Ishikawa (cell line): ENCODE results near the gene SBF2.

Experiments used
- CEBPB ChIP-seq: IDR thresholded peaks from 2 replicates; pipeline ENCODE4 v1.6.1; 2012
- CREB1 ChIP-seq: IDR thresholded peaks from 2 replicates; pipeline ENCODE4 v1.6.1; 2012; ENCODE audit warnings: low read depth
- EGR1 ChIP-seq: IDR thresholded peaks from 2 replicates; pipeline ENCODE4 v1.6.1; 2012
- EP300 ChIP-seq: IDR thresholded peaks from 2 replicates; pipeline ENCODE4 v1.6.1; 2012; ENCODE audit warnings: borderline replicate concordance
- FOXM1 ChIP-seq: IDR thresholded peaks from 2 replicates; pipeline ENCODE4 v1.6.1; 2012; ENCODE audit warnings: low read depth, borderline replicate concordance
- MAX ChIP-seq: IDR thresholded peaks from 2 replicates; pipeline ENCODE4 v1.6.1; 2012
- NFIC ChIP-seq: IDR thresholded peaks from 2 replicates; pipeline ENCODE4 v1.6.1; 2012
- RAD21 ChIP-seq: IDR thresholded peaks from 2 replicates; pipeline ENCODE4 v1.6.1; 2012; ENCODE audit warnings: low read depth
- REST ChIP-seq: IDR thresholded peaks from 2 replicates; pipeline ENCODE4 v1.6.1; 2012; ENCODE audit warnings: low read depth, mild to moderate bottlenecking
- TAF1 ChIP-seq: IDR thresholded peaks from 2 replicates; pipeline ENCODE4 v1.6.1; 2012; ENCODE audit warnings: low read depth, mild to moderate bottlenecking
- TCF12 ChIP-seq: IDR thresholded peaks from 2 replicates; pipeline ENCODE4 v1.6.1; 2012; ENCODE audit warnings: low read depth
- TEAD4 ChIP-seq: IDR thresholded peaks from 2 replicates; pipeline ENCODE4 v1.6.1; 2012
- USF1 ChIP-seq: IDR thresholded peaks from 2 replicates; pipeline ENCODE4 v1.6.1; 2012
- YY1 ChIP-seq: IDR thresholded peaks from 2 replicates; pipeline ENCODE4 v1.6.1; 2012; ENCODE audit warnings: low read depth
- ZBTB7A ChIP-seq: IDR thresholded peaks from 2 replicates; pipeline ENCODE4 v1.6.1; 2012; ENCODE audit warnings: low read depth

Gene SBF2

GRCh38 chr11:9802291-9802861 lies 491.6 kb downstream of the SBF2 start:
- no peak for TF ChIP-seq MAX

GRCh38 chr11:9799886-9800285 lies 494.1 kb downstream of the SBF2 start:
- no peak for TF ChIP-seq TAF1
- no peak for TF ChIP-seq YY1
- no peak for TF ChIP-seq TCF12
- no peak for TF ChIP-seq USF1
- TF ChIP-seq CEBPB = no peak
- TF ChIP-seq ZBTB7A = no peak
- no peak for TF ChIP-seq EGR1
- no peak for TF ChIP-seq TEAD4
- no peak for TF ChIP-seq CREB1
- no peak for TF ChIP-seq REST
- no peak for TF ChIP-seq RAD21
- TF ChIP-seq FOXM1 = no peak
- no peak for TF ChIP-seq MAX
- no peak for TF ChIP-seq EP300
- no peak for TF ChIP-seq NFIC

- no peak for TF ChIP-seq USF1
- TF ChIP-seq FOXM1 = no peak
- TF ChIP-seq RAD21 = no peak
Observed at GRCh38 chr11:9797300-9797699, 496.7 kb downstream of the SBF2 start.

- TF ChIP-seq CEBPB (no peak), TCF12 (no peak), REST (no peak), RAD21 (no peak), FOXM1 (no peak), MAX (no peak), USF1 (no peak), YY1 (no peak), EP300 (no peak), NFIC (no peak), CREB1 (no peak), ZBTB7A (no peak), TEAD4 (no peak), EGR1 (no peak), TAF1 (no peak)
Observed at GRCh38 chr11:9796854-9797253, 497.2 kb downstream of the SBF2 start.

- TF ChIP-seq TAF1 = no peak
Observed at GRCh38 chr11:9796266-9796665, 497.8 kb downstream of the SBF2 start.

- TF ChIP-seq CREB1 (no peak), TEAD4 (no peak), USF1 (no peak), EGR1 (no peak)
Observed at GRCh38 chr11:9790703-9791102, 503.3 kb downstream of the SBF2 start.
